Neural cell (in vitro differentiated cells): ENCODE results near the gene BCAP31.

Source experiments
- CTCF ChIP-seq: fragments of 450-650 bp; IDR thresholded peaks from 2 replicates; pipeline ENCODE4 v1.5.1; 2014; ENCODE audit warnings: antibody characterized with exemption, mild to moderate bottlenecking, moderate library complexity; ENCODE audit not compliant: poor library complexity, severe bottlenecking
- EP300 ChIP-seq: fragments of 450-650 bp; conservative IDR thresholded peaks from 2 replicates; pipeline ENCODE4 v1.6.1; 2014; ENCODE audit warnings: antibody characterized with exemption, mild to moderate bottlenecking, moderate library complexity; ENCODE audit not compliant: poor library complexity, severe bottlenecking
- EZH2 ChIP-seq: fragments of 200-600, 300-800 bp; shearing (Covaris generic), sonication (generic); IDR thresholded peaks from 2 replicates; pipeline ENCODE4 v1.6.1; 2014; ENCODE audit warnings: antibody characterized with exemption, low read length, borderline replicate concordance, mild to moderate bottlenecking; ENCODE audit not compliant: insufficient read depth, poor library complexity, severe bottlenecking
- MXI1 ChIP-seq: fragments of 450-650 bp; conservative IDR thresholded peaks from 2 replicates; pipeline ENCODE4 v1.6.1; 2014; ENCODE audit warnings: antibody characterized with exemption, mild to moderate bottlenecking; ENCODE audit not compliant: poor library complexity, severe bottlenecking
- POLR2AphosphoS5 ChIP-seq: IDR thresholded peaks from 2 replicates; pipeline ENCODE4 v1.6.1; 2012
- REST ChIP-seq: IDR thresholded peaks from 2 replicates; pipeline ENCODE4 v1.6.1; 2012; ENCODE audit warnings: borderline replicate concordance
- SMC3 ChIP-seq: fragments of 450-650 bp; conservative IDR thresholded peaks from 2 replicates; pipeline ENCODE4 v1.6.1; 2014; ENCODE audit warnings: antibody characterized with exemption, mild to moderate bottlenecking, moderate library complexity; ENCODE audit not compliant: poor library complexity
- TAF1 ChIP-seq: IDR thresholded peaks from 2 replicates; pipeline ENCODE4 v1.6.1; 2012; ENCODE audit warnings: low read depth

GRCh38 chrX:153690466-153690865 lies 33.7 kb downstream of the BCAP31 start:
- no peak for TF ChIP-seq POLR2AphosphoS5
- TF ChIP-seq TAF1: no peak
- no peak for TF ChIP-seq EP300
- TF ChIP-seq CTCF: no peak
- no peak for TF ChIP-seq REST
- no peak for TF ChIP-seq MXI1
- TF ChIP-seq EZH2: no peak
- no peak for TF ChIP-seq SMC3
